ENCODE measurements around the gene LIF.

Gene LIF

DNA sequence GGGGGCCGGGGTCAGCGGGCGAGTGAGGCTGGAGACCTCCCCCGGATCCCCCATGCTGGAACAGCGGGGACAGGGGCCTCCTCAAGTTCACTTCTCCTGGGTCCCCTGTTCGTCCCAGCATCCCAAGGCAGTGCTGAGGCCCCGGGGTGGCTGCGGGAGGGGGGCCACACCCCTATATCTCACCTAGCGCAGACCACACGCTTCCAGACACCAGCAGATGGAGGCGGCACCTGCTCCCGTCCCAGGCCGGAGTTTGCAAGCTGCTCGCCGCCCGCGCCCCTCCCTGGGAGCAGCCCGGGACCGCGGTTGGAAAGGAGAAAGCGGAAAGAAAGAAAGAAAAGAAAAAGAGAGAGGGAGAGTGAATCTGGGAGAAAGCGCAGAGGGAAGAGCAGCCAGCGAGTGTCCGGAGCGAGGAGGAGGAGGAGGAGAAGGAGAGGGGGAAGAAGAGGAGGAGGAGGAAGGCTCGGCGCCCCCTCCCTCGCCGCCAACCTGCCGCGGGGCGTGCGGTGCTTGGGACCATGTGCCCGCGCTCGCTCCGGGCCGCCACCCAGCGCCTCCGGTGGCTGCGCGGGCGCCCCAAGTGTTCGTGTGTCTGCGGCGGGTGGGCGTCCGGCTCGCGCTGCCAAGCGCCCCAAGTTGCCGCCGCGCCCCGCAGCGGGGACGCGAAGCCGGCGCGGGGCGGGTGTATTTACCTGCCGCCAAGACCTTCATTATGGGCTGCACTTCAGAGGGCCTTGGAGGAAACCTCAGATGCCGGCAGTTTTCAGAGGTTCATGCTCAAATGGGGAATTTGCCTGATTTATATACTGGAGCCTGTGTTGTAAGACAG is at the start of gene LIF:
Gene LIF, minus strand, starts transcription at position 775 of the 829 bp plus-strand sequence. Its CDS starts 64 bp downstream, at position 711.
- no peak for DNase-seq

DNA sequence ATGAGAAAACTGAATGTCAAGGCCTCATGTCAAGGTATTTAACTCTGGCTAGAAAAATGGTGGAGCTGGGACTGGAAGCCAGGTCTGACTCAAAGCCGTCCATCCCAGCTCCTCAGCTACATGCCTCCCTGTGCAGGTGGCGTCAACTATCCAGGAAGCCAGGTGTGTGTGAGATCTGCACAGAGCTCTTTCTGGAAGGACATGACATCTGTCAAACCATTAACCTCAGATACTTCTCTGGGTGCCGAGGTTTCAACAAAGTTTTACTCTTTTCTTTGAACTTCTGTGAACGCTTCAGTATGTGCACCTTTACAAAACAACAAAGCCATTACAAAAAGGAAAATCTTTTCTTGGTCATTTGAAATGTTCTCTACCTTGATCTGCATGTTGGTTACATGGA is 49.8 kb upstream of the LIF start:
- DNase-seq = no peak

DNA sequence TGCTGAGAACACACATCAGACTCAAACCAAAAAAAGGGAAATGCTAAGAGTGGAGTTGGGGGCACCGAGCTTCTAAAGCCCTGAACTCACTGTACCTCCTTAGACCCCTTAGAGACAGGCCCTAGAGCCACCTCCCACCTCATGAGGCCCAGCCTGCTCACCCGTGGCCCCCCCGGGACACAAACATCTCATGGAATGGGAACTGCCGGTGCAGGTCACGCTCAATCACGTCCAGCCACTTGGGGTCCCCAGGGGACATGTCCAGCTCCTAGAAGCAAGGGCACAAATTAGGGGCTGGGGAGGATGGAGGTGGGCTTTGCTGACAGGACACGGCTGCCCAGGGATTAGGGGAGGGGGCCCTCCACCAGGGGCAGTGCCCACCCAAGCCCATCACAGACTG is 49.0 kb upstream of the LIF start:
- DNase-seq = no peak

DNA sequence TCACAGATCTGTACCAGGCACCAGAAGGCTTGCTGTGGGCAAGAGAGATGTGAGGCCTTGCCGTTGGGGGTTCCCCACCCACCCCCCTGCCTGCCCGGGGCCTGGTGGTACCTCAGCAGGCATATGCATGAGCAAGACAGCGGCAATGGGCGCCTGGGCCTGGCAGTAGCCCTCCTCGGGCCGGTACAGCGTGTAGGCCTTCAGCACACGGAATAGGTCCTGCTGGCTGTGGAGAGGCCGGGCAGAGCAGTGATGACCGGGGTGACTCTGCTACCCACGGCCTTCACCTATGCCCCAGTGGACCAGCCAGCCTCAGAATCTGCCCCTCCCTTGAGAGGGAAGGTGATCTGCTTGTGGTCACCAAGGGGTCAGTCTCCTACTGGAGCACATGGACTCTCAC is 48.3 kb upstream of the LIF start:
- DNase-seq = no peak

DNA sequence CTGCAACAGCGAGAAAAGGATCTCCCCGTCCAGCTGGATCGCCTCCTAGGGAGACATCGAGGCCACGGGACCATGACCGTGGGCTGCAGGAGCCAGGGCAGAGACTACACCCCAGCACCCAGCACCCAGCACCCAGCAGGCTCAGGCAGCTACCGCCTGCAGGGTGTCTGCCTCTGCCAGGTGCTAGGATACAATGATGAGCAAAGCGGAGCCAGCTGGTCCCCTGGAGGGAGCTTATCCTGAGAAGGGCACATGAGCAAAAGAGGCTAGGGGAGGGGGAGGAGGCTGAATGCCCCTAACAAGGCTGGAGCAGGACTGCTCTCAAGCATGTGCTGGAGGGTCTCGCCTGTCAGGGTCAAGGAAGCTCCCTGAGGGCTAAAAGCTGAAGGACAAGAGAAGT is 47.5 kb upstream of the LIF start:
- no peak for DNase-seq

DNA sequence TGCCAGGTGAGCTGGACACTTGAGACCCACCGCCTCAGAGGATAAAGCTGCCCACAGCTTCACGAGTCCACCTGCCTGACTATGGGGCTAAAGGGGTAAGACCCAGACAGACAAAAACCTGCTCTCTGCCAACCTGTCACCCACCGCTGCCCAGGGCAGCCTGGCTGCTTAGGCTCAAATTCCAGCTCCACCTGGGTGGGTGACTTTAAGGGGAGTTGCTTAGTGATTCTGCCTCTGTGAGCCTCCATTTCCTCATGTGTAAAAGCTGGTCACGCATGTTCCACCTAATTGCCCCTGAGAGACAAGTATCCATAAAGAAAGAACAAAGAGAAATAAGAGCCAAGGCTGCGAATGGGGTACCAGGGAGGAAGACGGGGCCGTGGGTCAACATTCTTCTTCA is 46.5 kb upstream of the LIF start:
- DNase-seq = no peak

DNA sequence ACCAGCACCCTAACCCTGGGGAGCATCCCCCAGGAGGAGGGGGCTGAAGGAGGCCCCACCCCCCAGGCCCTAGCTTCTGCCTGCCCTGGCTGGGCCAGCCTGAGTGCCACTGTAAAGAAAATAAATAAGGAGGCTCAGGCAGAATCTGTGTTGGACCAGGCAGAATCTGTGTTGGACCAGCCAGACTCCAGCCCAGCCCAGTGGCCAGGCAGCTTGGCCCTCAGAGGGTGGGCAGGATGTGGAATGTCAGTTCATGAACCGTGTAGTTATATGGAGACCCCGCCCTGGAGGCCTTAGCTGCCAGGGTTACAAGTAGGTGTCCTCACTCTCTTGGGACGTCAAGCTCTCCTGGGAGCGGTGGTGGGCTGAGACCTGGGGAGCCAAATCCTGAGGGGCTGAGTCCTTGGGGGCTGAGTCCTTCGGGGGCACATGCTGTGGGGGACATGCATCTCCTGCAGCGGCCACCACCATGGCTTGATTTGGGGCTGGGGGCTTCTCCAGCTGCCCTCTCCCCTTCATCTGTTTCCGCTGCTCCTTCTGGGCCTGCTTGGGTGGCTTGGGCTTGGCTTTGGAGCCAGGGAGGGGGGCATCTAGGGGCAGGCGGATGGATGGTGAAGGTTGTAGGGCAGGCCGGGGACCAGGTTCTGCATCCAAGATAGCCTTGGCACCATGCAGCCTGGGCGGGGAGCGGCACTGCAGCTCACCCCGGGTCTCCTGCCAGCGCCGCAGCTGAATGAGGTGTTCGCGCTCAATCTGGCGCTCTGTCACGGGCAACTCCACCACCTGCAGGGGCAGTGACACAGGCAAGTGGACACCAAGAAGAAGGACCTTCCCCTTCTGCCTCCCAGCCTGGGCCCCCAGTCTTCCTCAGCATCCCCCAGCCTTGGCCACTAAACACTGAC is 45.8 kb upstream of the LIF start:
- DNase-seq = no peak

DNA sequence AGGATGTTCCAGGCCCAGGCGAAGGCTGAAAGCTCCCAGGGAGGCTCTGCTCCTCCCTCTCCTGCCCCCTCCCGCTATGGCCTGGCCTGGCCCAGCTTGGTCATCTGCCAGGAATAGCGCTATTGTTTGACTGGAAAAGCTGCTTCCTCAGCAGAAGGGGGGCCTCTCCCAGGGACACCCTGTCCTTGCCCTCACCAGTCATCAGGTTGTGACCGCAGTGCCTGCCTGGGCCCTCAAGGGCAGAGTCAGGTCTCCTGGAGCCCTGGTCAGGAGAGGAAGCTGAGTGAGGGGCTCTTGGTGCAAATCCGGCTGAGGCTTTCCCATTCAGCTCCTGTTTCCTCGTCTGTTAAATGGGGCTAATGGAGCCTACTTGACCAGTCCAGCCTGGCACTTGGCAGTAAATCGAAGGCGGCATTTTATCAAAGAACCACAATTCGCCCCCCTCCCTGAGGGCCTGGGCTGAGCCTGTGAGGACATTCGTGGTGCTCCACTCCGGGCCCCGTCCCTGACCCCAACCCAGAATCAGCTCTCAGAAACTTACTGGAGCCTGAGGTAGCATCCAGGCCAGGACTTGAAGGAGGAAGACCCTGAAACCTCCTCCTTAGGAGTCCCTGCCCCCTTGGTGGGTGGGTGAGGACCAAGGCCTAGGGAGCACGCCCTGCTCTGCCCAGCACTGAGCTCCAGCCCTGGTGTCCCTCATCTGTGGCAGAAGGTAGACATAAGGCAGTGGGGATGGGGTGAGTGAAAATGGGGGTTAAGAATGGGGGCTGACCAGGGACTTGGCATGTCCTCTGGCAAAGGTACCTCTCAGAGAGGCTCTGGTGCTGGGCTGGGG is 44.7 kb upstream of the LIF start:
- DNase-seq = no peak

DNA sequence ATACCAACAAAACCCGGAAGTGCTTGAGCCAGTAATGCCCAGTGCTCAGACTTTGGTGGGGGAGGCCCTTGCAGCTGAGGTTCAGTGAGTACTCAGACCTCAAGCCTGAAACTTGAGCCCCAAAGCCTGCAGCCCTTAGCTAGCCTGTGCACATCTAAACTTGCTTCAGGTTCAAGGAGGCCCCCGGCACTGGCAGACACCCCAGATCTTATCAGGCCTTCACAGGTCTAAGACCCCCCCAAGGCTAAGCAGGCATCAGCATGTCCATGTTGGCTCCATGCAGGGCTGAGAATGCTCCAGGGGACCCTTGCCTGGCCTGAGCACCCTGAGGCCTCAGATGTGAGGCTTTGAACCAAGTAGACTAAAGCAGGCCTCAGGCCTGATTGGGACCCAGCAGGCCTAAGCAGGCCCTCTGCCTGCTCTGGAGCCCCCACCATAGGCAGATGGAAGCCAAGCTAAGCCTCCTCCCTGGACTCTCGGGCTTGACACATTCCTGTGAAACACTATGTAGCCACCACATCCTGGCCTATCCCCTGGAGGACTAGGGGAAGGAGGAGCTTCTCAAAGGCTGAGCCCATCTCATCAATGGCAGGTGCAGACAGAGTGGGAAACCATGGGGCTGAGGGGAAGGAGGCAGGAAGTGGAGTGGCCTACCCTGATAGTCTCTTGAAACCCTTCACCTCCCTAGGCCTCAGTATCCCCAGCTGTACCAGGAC is 43.9 kb upstream of the LIF start:
- no peak for DNase-seq

DNA sequence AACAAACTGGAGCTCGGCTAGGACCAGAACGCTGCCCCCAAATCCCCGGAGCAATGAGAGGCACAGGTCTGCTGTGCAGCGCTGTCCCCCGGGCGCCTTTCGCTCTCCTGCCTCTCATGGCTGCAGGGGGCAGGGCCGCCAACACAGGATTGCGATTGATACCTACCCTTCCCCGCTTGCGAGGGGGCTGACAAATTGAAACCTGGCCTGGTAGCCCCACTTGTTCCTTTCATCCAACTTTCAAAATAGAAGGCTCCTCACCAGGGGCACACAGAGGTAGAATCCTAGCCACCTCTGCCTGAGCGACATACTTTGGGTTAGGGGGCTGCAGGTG is 43.4 kb upstream of the LIF start:
- no peak for DNase-seq

DNA sequence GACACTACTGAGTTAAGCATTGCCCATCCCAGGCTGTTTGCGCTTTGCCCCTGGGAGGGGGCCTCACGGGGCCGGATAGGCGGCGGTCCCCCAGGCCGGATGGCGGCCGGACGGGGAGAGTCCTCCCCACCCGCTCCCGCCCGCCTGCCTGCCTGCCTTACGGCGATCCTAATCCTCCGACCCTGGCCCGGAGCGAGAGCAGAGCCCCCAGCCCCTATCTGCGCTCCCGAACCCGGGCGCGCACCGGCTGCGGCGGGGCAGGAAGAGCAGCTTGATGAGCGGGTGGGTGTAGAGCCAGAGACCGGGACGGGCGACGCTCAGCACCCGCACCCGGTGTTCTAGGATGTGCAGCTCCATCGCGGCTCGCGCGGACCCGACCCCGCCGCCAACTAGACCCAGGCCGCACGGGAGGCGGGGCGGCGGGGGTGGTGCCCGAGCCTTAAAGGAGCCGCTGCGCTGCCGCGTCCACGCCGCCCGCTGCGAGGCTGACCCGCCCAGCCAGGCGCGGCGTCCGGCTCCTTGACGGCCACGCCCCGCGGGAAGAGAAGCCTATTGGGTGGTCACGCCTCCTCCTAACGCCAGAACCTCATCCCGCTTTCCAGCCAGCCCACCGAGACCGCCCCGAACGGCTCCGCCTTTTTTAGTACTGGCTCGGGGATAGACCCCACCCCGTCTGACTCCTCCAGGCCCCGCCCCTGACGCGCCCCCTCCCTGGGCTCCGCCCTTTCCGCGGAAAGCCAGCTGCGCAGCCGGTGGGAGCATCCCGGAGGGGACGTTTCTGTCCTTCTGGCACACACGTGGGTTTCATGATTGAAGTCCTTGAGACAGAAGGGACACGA is 42.8 kb upstream of the LIF start, which contains the start of gene CASTOR1:
Gene CASTOR1, minus strand, starts transcription at position 365 of the 839 bp plus-strand sequence. Its CDS starts 8 bp downstream, at position 357.
- peak; percentile 89 to 92 for DNase-seq

DNA sequence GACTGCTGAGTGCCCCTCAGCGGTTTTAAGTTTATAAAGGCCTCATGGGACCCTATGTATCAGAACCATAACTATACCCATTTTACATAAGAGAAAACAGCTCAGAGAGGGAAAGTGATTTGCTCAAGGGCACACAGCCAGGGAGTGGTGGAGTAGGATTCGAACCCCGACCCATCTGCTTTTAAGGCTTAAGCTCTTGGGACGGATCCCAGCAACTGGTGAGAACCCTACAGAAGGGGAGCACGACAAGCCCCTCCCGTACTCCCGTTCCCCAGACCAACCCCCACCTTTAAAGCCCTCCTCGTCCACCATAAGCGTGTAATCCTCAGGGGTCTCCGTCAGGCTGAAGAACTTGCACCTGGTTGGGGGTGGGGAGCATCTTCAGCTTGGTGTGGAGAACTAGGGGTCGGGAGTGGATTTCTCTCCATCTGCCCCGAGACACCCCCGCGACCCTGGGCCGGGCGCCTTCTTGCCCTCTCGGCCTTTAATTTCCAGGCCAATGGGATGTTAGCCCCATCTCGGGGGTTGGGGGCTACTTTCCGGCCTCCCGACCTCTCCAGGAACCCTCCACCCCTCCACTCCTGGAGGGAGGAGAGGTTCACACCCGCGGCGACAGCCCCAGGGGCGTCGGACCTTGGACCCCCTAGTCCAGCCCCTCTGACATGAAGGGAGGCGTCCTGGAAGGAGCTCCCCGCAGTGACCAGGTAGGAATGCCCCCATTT is 42.0 kb upstream of the LIF start:
- no peak for DNase-seq

DNA sequence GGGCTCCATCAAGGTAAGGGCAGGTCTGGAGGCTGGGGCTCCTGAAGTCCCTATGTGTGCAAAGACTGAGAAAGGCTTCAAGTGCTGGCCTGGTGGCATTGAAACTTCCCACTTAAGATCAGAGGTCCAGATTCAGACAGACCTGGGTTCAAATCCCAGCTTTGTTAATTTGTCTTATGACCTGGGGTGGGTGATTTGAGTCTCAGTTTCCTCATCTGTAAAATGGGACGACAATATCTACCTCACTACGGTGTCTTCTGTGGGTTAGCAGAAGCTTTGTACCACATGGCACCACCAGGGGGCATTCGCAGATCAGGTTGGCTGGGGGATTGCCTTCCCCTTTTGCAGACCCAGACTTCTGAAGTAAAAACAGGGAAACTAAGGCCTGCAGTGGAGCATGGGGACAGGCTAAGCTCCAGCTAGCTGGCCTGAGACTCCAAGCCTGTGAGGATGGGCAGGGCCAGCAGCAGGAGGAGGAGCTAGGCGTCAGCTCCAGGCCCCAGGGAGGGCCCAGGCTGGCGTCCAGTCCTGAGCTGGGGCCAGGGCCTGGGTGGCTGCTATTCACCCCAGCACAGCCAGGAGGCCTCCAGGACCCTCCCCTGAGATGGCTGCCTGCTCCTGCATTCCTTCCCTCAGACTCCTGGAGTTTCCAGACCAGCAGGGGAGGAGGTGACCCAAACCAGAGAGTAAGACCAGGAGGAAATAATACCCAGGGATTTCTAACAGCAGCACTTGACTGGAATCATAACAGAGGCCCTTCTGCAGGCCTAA is 41.3 kb upstream of the LIF start:
- DNase-seq = peak; percentile 15 to 34

DNA sequence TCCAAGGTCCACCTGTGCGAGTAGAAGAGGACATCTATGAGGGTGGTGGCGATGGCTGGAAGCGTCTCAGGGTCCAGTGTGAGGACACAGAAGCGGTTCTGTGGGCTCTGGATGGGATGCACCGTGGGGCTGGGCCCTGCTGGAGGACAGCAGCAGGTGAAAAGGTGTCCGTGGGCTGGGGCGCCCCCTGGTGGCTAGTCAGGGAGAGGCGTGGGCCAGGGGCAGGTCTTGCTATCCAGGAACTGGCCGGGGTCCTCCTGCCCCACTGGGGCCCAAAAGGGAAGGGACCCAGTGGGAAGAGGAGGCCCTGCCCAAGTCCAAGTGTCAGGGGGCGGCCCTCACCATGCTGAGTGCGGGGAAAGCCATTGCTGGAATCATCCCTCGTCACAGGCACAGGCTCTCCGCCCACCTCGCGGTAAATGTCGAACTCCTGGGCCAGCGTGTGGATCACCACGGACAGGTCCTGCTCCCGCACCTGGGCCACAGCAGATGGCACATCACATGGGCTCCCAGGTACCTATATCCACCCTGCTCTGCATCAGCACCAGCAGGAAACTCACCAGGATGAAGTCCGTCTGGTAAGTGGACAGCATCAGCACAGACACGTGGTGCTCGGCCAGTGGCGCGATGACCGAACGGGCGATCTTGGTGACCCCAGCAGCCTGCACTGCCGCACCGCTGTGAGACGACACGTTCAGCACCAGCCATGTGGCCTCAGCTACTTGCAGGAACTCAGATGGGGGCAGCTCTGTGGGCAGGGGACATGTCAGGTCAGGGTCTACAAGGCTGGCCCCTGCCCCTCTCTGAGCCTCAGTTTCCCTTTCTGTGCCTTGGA is 40.5 kb upstream of the LIF start:
- peak; percentile 9 to 43 for DNase-seq

DNA sequence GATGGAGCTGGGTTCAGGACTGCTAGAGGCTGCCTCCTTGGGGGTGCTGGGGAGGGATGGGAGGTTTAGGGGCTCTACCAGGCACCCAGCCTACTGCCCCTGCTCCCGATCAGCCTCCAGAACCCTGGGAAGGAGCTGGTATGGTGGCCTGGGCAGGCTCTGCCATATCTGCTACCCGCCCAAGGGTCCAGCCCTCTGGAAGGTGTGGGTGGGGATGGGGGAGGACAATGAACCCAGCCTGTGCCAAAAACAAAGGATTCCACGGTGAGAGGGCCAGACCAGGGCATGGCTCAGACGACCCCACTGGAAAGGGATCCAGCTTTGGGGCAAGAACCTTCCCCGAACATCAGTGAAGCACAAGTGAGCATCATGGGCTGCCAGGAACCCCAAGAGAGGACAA is 39.8 kb upstream of the LIF start:
- no peak for DNase-seq

DNA sequence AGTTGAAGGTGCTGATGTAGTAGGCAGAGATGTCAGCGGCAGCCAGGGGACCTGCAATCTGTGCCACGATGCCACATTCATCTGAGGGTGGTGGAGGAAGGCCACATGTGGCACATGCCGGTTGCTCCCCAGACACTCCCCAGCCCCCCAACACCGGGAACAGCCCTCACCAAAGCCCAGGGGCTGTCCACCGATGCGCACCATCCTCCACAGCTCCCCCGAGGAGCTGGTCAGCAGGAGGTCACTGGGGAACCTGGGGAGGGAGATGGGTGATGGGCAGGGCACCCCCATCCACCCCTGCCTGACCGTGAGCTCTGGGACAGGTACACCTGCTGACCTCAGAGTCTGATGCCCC is 39.3 kb upstream of the LIF start:
- DNase-seq = no peak

DNA sequence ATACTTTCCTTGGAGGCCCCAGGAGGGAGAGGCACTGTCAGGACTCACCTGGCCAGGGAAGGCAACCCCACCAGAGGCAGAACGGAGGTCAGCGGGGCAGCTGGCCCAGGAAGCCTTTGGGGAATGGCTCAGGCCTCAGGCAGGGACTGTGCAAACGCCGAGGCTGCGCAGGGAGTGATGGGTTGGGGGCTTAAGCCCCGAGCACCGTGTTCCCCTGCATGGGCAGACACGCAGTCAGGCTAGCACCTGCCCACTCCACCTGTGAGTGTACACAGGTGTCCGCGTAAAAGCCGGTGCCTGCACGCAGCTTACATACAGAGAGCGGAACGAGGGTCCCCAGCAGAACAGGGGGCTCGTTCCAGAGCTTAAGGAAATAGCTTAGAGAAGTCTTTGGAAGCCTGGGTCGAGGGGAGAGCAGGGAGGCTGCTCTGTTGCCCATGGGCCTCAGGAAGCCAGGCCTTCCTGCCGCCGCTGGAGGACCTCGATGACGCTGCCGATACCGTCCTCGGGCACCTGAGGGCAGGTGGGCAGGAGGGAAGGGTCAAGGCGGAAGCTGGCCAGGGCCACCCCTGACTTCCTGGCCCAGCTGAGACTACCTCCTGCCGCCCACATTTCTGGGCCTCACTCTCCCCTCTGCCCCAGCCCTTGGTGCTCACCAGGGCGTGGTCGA is 38.8 kb upstream of the LIF start:
- no peak for DNase-seq

DNA sequence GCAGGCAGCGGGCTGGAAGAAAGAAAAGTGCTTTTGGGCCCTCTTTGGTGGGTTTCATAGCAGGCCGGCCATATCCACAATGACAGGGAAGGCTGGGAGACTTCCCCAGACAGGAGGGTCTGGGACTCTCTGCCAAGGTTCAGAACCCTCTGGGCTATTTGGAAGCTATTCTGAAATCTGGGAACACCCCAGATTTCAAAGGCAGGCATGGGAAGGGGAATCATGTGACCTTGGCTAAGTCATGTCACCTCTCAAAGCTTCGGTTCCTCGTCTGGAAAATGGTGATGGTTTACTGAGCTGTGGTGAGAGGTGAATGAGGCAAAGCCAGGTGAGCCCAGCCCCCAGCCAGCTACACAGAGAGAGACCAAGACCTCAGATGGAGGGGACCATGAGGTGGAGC is 38.1 kb upstream of the LIF start:
- no peak for DNase-seq

DNA sequence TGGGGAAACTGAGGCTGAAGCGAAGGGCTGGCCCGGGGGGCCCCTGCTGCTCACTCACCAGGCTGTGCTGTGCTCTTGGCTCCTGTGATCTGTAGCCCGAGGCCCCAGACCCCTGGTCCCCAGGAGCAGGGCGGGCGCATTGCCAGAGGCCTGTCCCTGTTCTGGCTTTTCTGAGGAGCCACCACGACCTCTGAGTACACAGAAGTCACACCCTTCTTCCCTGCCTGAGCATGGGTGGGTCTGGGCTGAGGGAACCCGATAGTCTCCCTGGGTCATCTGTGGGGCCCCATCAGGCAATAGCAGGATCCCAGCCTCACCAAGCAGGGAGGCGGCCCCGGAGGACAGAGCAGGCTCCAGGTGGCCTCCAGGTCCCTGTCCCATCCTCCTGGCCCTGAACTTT is 37.6 kb upstream of the LIF start:
- DNase-seq = no peak
